HEK293 (cell line): ENCODE results near the gene BMP6.

Source experiments
- CTCF ChIA-PET: fragments of 350-600 bp; formaldehyde crosslinking; extraction: SDS; loops from one replicate; lab custom pipeline; 2021; ENCODE audit warnings: antibody characterized with exemption; lab: Yijun Ruan, JAX
- POLR2A ChIA-PET: fragments of 300-600 bp; formaldehyde crosslinking; extraction: SDS; loops from one replicate; lab custom pipeline; 2020; ENCODE audit warnings: antibody characterized with exemption, inconsistent platforms; lab: Yijun Ruan, JAX
- H3K27ac ChIP-seq: fragments of 200-500 bp; sonication (Bioruptor generic); 2 replicates; pipeline ENCODE4 v1.5.1; 2014; ENCODE audit warnings: low read depth, low read length, control low read depth, inconsistent platforms; ENCODE audit errors: extremely low read depth
- H3K36me3 ChIP-seq, 2 experiments: fragments of 200-500 bp in 1 of 2; sonication (Bioruptor generic) in 1 of 2; 1 replicate in 1 of 2; 2 replicates in 1 of 2; pipeline ENCODE4 v1.5.1; 2014 to 2017; ENCODE audit warnings: inconsistent platforms in 2 of 2, low read length in 2 of 2; ENCODE audit not compliant: control insufficient read depth in 2 of 2, insufficient read depth in 1 of 2
- H3K4me1 ChIP-seq: fragments of 200-500 bp; sonication (Bioruptor generic); 2 replicates; pipeline ENCODE4 v1.5.1; 2014; ENCODE audit warnings: mild to moderate bottlenecking, low read length, inconsistent platforms; ENCODE audit not compliant: control insufficient read depth, insufficient read depth
- H3K4me3 ChIP-seq: 2 replicates; pipeline ENCODE4 v1.5.1; 2011; ENCODE audit warnings: low read depth, mild to moderate bottlenecking, control low read depth, low read length, moderate library complexity
- H3K9me3 ChIP-seq: fragments of 200-500 bp; sonication (Bioruptor generic); 2 replicates; pipeline ENCODE4 v1.5.1; 2014; ENCODE audit warnings: low read depth, low read length, inconsistent platforms; ENCODE audit not compliant: control insufficient read depth, insufficient read depth
- MEIS1 ChIP-seq: sonication (generic); formaldehyde crosslinking; IDR thresholded peaks from 2 replicates; pipeline ENCODE4 v1.8.1; 2022; ENCODE audit warnings: missing genetic modification reagents, mild to moderate bottlenecking, borderline replicate concordance
- PRDM4 ChIP-seq: fragments of 450-650 bp; formaldehyde crosslinking; IDR thresholded peaks from 2 replicates; pipeline ENCODE4 v1.5.1; 2017; ENCODE audit warnings: missing biosample characterization, missing genetic modification characterization
- SETDB1 ChIP-seq: IDR thresholded peaks from one replicate; pipeline ENCODE4 v1.6.1; 2017; ENCODE audit warnings: mild to moderate bottlenecking, low read length, moderate library complexity, mixed read lengths; ENCODE audit not compliant: insufficient read length
- ZIC2 ChIP-seq: fragments of 450-650 bp; formaldehyde crosslinking; IDR thresholded peaks from 2 replicates; pipeline ENCODE4 v1.5.1; 2016; ENCODE audit warnings: missing biosample characterization, missing genetic modification characterization
- ZNF10 ChIP-seq: fragments of 450-650 bp; formaldehyde crosslinking; IDR thresholded peaks from 2 replicates; pipeline ENCODE4 v1.5.1; 2017; ENCODE audit warnings: missing biosample characterization, missing genetic modification characterization
- ZNF169 ChIP-seq: fragments of 450-650 bp; formaldehyde crosslinking; IDR thresholded peaks from 2 replicates; pipeline ENCODE4 v1.5.1; 2016; ENCODE audit warnings: missing biosample characterization, missing genetic modification characterization
- ZNF23 ChIP-seq: fragments of 450-650 bp; formaldehyde crosslinking; IDR thresholded peaks from 2 replicates; pipeline ENCODE4 v1.5.1; 2016; ENCODE audit warnings: missing biosample characterization, missing genetic modification characterization, borderline replicate concordance
- ZNF280D ChIP-seq: fragments of 450-650 bp; formaldehyde crosslinking; IDR thresholded peaks from 2 replicates; pipeline ENCODE4 v1.5.1; 2016; ENCODE audit warnings: missing biosample characterization, missing genetic modification characterization
- ZNF311 ChIP-seq: fragments of 450-650 bp; formaldehyde crosslinking; IDR thresholded peaks from 2 replicates; pipeline ENCODE4 v1.5.1; 2017; ENCODE audit warnings: missing biosample characterization, missing genetic modification characterization, borderline replicate concordance
- ZNF433 ChIP-seq: fragments of 450-650 bp; formaldehyde crosslinking; IDR thresholded peaks from 2 replicates; pipeline ENCODE4 v1.5.1; 2016; ENCODE audit warnings: missing biosample characterization, missing genetic modification characterization, low read depth
- ZNF544 ChIP-seq: fragments of 450-650 bp; formaldehyde crosslinking; IDR thresholded peaks from 2 replicates; pipeline ENCODE4 v1.5.0; 2017; ENCODE audit warnings: missing biosample characterization, missing genetic modification characterization
- ZNF585B ChIP-seq: fragments of 450-650 bp; formaldehyde crosslinking; IDR thresholded peaks from 2 replicates; pipeline ENCODE4 v1.5.1; 2016; ENCODE audit warnings: missing biosample characterization, missing genetic modification characterization
- ZNF624 ChIP-seq: fragments of 450-650 bp; formaldehyde crosslinking; IDR thresholded peaks from 2 replicates; pipeline ENCODE4 v1.5.1; 2017; ENCODE audit warnings: missing biosample characterization, missing genetic modification characterization
- ZNF639 ChIP-seq: fragments of 450-650 bp; formaldehyde crosslinking; IDR thresholded peaks from 2 replicates; pipeline ENCODE4 v1.5.1; 2016; ENCODE audit warnings: missing biosample characterization, missing genetic modification characterization
- ZNF654 ChIP-seq: fragments of 450-650 bp; formaldehyde crosslinking; IDR thresholded peaks from 2 replicates; pipeline ENCODE4 v1.5.1; 2016; ENCODE audit warnings: low read depth, missing biosample characterization, missing genetic modification characterization
- ZSCAN18 ChIP-seq: fragments of 450-650 bp; formaldehyde crosslinking; IDR thresholded peaks from 2 replicates; pipeline ENCODE4 v1.5.1; 2016; ENCODE audit warnings: missing biosample characterization, missing genetic modification characterization
- ZSCAN4 ChIP-seq: fragments of 450-650 bp; formaldehyde crosslinking; IDR thresholded peaks from 2 replicates; pipeline ENCODE4 v1.5.1; 2017; ENCODE audit warnings: missing biosample characterization, missing genetic modification characterization
- TF ChIP-seq, protein P1 (sequence below): fragments of 450-650 bp; formaldehyde crosslinking; IDR thresholded peaks from 2 replicates; pipeline ENCODE4 v1.5.1; 2016; ENCODE audit warnings: missing biosample characterization, missing genetic modification characterization
- TF ChIP-seq, protein P2 (sequence below): fragments of 450-650 bp; formaldehyde crosslinking; IDR thresholded peaks from 2 replicates; pipeline ENCODE4 v1.5.1; 2016; ENCODE audit warnings: missing biosample characterization, missing genetic modification characterization

BMP6 gene

GRCh38 chr6:7776509-7776908, 50.6 kb downstream of the BMP6 start:
- CTCF ChIA-PET: interaction anchor here (0.5 to 0.8 kb wide), 3 partner anchors 28 to 218 kb away, joined by 3 read pairs; no protein-coding TSS in a partner anchor
- POLR2A ChIA-PET: no interaction called here

More at GRCh38 chr6:7776509-7776908, 50.6 kb downstream of the BMP6 start:
- Histone ChIP-seq H3K4me1 (no peaks in the 10 kb centered on the region), H3K27ac (no peak overlapping the region), H3K9me3 (no peaks in the 10 kb centered on the region), H3K4me3 (no peak overlapping the region), H3K36me3 (no peaks in the 10 kb centered on the region)
- TF ChIP-seq ZNF10 (tag by site-specific recombination) (no peak), ZIC2 (tag by site-specific recombination) (no peak), ZNF280D (tag by site-specific recombination) (no peak), MEIS1 (no peak), PRDM4 (no peak), ZNF23 (no peak), ZNF654 (no peak), ZNF639 (tag by site-specific recombination) (no peak), ZNF585B (tag by site-specific recombination) (no peak), ZNF169 (tag by site-specific recombination) (no peak), ZSCAN4 (tag by site-specific recombination) (no peak), ZNF433 (tag by site-specific recombination) (no peak), ZNF544 (no peak), ZNF311 (no peak), ZSCAN18 (tag by site-specific recombination) (no peak), ZNF624 (tag by site-specific recombination) (no peak), SETDB1 (no peak)
- TF ChIP-seq, protein P1, sequence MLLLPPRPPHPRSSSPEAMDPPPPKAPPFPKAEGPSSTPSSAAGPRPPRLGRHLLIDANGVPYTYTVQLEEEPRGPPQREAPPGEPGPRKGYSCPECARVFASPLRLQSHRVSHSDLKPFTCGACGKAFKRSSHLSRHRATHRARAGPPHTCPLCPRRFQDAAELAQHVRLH (tag by site-specific recombination): no peak
- TF ChIP-seq, protein P2, sequence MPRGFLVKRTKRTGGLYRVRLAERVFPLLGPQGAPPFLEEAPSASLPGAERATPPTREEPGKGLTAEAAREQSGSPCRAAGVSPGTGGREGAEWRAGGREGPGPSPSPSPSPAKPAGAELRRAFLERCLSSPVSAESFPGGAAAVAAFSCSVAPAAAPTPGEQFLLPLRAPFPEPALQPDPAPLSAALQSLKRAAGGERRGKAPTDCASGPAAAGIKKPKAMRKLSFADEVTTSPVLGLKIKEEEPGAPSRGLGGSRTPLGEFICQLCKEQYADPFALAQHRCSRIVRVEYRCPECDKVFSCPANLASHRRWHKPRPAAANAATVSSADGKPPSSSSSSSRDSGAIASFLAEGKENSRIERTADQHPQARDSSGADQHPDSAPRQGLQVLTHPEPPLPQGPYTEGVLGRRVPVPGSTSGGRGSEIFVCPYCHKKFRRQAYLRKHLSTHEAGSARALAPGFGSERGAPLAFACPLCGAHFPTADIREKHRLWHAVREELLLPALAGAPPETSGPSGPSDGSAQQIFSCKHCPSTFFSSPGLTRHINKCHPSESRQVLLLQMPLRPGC (tag by site-specific recombination): no peak
